Measurements from ENCODE around the gene SLC2A8. TPM values are rescaled to one million over a fixed set of nuclear protein-coding genes. Genes with fewer than 3 reads are reported as not detected.

Gene SLC2A8
- total RNA-seq, 4 donors from 2014 or later: 19.8 to 31.2 (median 25.7) TPM

DNA sequence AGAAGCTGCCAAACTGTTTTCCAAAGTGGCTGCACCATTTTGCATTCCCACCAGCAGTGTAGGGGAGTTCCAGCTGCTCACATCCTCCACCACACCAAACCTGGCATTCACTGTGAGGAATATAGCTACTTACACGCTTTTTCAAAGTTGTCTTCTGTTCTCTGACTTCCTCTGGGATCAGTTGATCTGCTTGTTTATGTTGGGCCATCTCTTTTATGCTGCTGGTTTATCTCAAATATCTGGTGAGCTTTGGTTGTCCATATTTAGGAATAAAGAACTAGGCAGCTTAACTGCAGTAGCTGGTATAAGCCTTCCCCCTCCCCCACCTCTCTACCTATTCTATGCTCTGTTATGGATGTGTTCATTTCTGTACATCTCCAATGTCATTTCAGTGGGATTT, 18.7 kb downstream of the SLC2A8 start:
- H3K36me3 ChIP-seq: no peaks in the 10 kb centered on the region
- in situ Hi-C loops (cut with MboI; ENCODE audit: low sequenced_read_pairs in 4 of 4): loop anchor here in 1 of 4 donors (25.0 kb wide), 1 partner anchor 478 kb away; no protein-coding TSS in a partner anchor
- no peak overlapping the region for H3K4me3 ChIP-seq
- DNase-seq (no peak), ATAC-seq (no peak)
- H3K27ac ChIP-seq: no peak overlapping the region
- H3K4me1 ChIP-seq: no peaks in the 10 kb centered on the region
- intact Hi-C loops (cut with DNase I; ENCODE audit: low total_unique reads): no loop called here
- TF ChIP-seq POLR2A (IDR thresholded peaks at IDR 0.05): no peak
- TF ChIP-seq, protein P1, sequence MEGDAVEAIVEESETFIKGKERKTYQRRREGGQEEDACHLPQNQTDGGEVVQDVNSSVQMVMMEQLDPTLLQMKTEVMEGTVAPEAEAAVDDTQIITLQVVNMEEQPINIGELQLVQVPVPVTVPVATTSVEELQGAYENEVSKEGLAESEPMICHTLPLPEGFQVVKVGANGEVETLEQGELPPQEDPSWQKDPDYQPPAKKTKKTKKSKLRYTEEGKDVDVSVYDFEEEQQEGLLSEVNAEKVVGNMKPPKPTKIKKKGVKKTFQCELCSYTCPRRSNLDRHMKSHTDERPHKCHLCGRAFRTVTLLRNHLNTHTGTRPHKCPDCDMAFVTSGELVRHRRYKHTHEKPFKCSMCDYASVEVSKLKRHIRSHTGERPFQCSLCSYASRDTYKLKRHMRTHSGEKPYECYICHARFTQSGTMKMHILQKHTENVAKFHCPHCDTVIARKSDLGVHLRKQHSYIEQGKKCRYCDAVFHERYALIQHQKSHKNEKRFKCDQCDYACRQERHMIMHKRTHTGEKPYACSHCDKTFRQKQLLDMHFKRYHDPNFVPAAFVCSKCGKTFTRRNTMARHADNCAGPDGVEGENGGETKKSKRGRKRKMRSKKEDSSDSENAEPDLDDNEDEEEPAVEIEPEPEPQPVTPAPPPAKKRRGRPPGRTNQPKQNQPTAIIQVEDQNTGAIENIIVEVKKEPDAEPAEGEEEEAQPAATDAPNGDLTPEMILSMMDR (IDR thresholded peaks at IDR 0.05 in 4 of 5, conservative IDR thresholded peaks at IDR 0.05 in 1 of 5): no peak
- no peaks in the 10 kb centered on the region for H3K27me3 ChIP-seq
- H3K9me3 ChIP-seq: no peaks in the 10 kb centered on the region

DNA sequence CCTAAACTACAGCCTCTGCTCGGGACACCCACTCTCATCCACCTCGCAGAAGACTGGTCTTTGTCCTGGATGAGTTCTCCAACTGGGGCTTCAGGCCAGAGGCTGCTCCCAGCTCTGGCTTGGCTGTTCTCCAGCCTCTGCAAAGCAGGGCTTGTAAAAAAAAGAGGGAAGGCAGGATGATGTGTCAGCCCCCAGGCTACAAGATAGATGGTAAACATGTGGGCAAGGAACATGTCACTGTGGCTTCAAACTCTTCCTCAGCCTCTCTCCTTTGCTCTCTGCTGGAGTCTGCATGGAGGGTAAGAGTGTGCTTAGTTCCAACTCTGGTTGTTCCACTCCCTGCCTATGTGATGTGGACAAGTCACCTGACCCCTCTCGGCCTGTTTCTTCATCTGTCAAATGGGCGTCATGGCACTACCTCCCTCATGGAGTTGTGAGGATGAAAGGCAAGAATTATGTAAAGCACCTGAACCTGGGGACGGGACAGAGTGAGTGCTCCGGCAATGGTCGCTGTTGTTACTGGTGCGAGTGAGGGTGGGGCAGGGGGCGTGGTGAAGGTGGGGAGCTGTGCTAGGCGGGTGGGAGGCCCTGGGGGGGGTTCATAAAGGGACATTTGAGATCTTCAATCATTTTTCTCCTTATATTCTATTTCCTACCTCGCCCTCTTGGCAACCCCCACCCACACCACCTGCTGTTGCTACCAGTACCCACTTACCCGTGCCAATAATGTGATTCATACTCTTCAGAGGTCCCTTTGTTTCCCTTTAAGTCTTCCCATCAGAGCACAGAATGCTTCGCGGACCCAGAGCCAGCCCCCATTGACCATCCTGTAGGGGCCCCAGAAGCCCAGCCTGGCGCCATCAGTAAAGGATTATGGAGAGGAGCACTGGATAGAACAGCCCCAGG, 20.4 kb downstream of the SLC2A8 start:
- TF ChIP-seq, protein P1 (IDR thresholded peaks at IDR 0.05 in 4 of 5, conservative IDR thresholded peaks at IDR 0.05 in 1 of 5): no peak
- TF ChIP-seq POLR2A (IDR thresholded peaks at IDR 0.05): no peak
- in situ Hi-C loops (cut with MboI; ENCODE audit: low sequenced_read_pairs in 4 of 4): loop anchor here in 1 of 4 donors (25.0 kb wide), 1 partner anchor 480 kb away; no protein-coding TSS in a partner anchor
- Histone ChIP-seq H3K27me3 (no peaks in the 10 kb centered on the region), H3K27ac (no peak overlapping the region), H3K36me3 (no peaks in the 10 kb centered on the region), H3K4me3 (no peak overlapping the region), H3K9me3 (no peaks in the 10 kb centered on the region), H3K4me1 (peaks cover under 1 to 6% of the 10 kb centered on the region in 2 donors)
- ATAC-seq (no peak), DNase-seq (no peak)
- intact Hi-C loops (cut with DNase I; ENCODE audit: low total_unique reads): no loop called here

GRCh38 chr9:127418037-127418471, 21.1 kb downstream of the SLC2A8 start:
- H3K36me3 ChIP-seq: no peaks in the 10 kb centered on the region
- no peak for TF ChIP-seq POLR2A (IDR thresholded peaks at IDR 0.05)
- TF ChIP-seq, protein P1 (IDR thresholded peaks at IDR 0.05 in 4 of 5, conservative IDR thresholded peaks at IDR 0.05 in 1 of 5): peak in 2 of 5 experiments; percentile 11 to 29
- no peaks in the 10 kb centered on the region for H3K27me3 ChIP-seq
- H3K27ac ChIP-seq: no peak overlapping the region
- no peaks in the 10 kb centered on the region for H3K9me3 ChIP-seq
- no peak for DNase-seq
- in situ Hi-C loops (cut with MboI; ENCODE audit: low sequenced_read_pairs in 4 of 4) (loop anchor here in 1 of 4 donors (25.0 kb wide), 1 partner anchor 481 kb away; no protein-coding TSS in a partner anchor), intact Hi-C loops (cut with DNase I; ENCODE audit: low total_unique reads) (no loop called here)
- no peak for ATAC-seq
- H3K4me1 ChIP-seq: peaks cover 8 to 13% of the 10 kb centered on the region in 2 donors
- no peak overlapping the region for H3K4me3 ChIP-seq

DNA sequence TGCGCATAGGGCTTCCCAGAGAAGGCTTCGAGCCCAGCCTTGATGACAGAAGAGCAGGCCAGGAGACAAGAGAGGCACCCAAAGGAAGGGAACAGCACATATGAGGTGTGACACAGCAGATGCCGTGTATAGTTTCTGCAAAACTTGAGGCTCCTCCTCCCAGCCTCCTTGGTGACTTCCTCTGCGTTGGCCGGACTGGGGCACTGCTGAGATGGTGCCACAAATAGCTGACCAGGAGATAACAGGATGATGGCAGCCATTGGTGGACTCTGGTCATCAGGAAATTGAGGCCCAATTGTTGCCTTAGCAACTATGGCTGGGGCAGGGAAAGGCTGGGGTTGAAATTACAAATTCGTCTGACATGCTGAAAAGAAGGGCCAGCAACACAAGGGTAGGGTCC, 22.4 kb downstream of the SLC2A8 start:
- Histone ChIP-seq H3K9me3 (no peaks in the 10 kb centered on the region), H3K4me1 (peaks cover 13 to 16% of the 10 kb centered on the region in 2 donors), H3K4me3 (no peak overlapping the region), H3K27ac (no peak overlapping the region), H3K27me3 (no peaks in the 10 kb centered on the region), H3K36me3 (no peaks in the 10 kb centered on the region)
- ATAC-seq (no peak), DNase-seq (no peak)
- intact Hi-C loops (cut with DNase I; ENCODE audit: low total_unique reads) (no loop called here), in situ Hi-C loops (cut with MboI; ENCODE audit: low sequenced_read_pairs in 4 of 4) (loop anchor here in 1 of 4 donors (25.0 kb wide), 1 partner anchor 482 kb away; no protein-coding TSS in a partner anchor)
- no peak for TF ChIP-seq POLR2A (IDR thresholded peaks at IDR 0.05)
- TF ChIP-seq, protein P1 (IDR thresholded peaks at IDR 0.05 in 4 of 5, conservative IDR thresholded peaks at IDR 0.05 in 1 of 5): no peak
